SK-N-SH (cell line): Measurements from ENCODE around the gene FEM1B.

ENCODE experiments used
- CTCF ChIP-seq: fragments of 200-600 bp; sonication (generic); IDR thresholded peaks from 2 replicates; pipeline ENCODE4 v1.6.1; 2017; ENCODE audit warnings: antibody characterized with exemption, mild to moderate bottlenecking, moderate library complexity
- EP300 ChIP-seq, 2 experiments: IDR thresholded peaks; 2 replicates each; pipeline versions ENCODE4 v1.4.0 to v1.6.1; 2012; ENCODE audit warnings: borderline replicate concordance in 1 of 2, low read depth in 1 of 2, low read length in 1 of 2
- JUND ChIP-seq: IDR thresholded peaks from 2 replicates; pipeline ENCODE4 v1.4.0; 2012
- RAD21 ChIP-seq: IDR thresholded peaks from 2 replicates; pipeline ENCODE4 v1.6.1; 2012; ENCODE audit warnings: mild to moderate bottlenecking, low read length
- RCOR1 ChIP-seq: fragments of 150-350 bp; IDR thresholded peaks from 2 replicates; pipeline ENCODE4 v1.6.1; 2017; ENCODE audit warnings: antibody characterized with exemption, low read length
- SIN3A ChIP-seq: IDR thresholded peaks from 2 replicates; pipeline ENCODE4 v1.6.1; 2012; ENCODE audit warnings: low read depth, mild to moderate bottlenecking, low read length, moderate library complexity, borderline replicate concordance
- SMC3 ChIP-seq: IDR thresholded peaks from 2 replicates; pipeline ENCODE4 v1.6.1; 2012; ENCODE audit warnings: low read depth, low read length, improper control_type of control experiment
- USF1 ChIP-seq: IDR thresholded peaks from 2 replicates; pipeline ENCODE4 v1.4.0; 2012; ENCODE audit warnings: low read depth, borderline replicate concordance
- TF ChIP-seq, protein P1 (sequence below): fragments of 150-350 bp; IDR thresholded peaks from 2 replicates; pipeline ENCODE4 v1.6.1; 2017; ENCODE audit warnings: antibody characterized with exemption, low read length, low read depth, borderline replicate concordance

- TF ChIP-seq CTCF: no peak; the same call in 1 of the 2 replicates
- TF ChIP-seq, protein P1, sequence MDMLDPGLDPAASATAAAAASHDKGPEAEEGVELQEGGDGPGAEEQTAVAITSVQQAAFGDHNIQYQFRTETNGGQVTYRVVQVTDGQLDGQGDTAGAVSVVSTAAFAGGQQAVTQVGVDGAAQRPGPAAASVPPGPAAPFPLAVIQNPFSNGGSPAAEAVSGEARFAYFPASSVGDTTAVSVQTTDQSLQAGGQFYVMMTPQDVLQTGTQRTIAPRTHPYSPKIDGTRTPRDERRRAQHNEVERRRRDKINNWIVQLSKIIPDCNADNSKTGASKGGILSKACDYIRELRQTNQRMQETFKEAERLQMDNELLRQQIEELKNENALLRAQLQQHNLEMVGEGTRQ: no peak
- no peak for TF ChIP-seq SIN3A
- TF ChIP-seq USF1: no peak
- no peak for TF ChIP-seq EP300 (IDR thresholded peaks at IDR 0.05; ENCODE audit: borderline replicate concordance in 1 of 2, low read depth in 1 of 2, low read length in 1 of 2)
- no peak for TF ChIP-seq RAD21
- no peak for TF ChIP-seq SMC3
- TF ChIP-seq JUND: no peak
- no peak for TF ChIP-seq RCOR1
These were observed 725 bp downstream of the FEM1B start for GRCh38 chr15:68278345-68278594.
